OCI-LY7 (cell line): Measurements from ENCODE around the gene SEPSECS. TPM values are rescaled to one million over a fixed set of nuclear protein-coding genes. Genes with fewer than 3 reads are reported as not detected.

ENCODE experiments used
- BruUV-seq: library from RNA; stranded (reverse); fragments of 400-500 nt; replicated peaks from 2 replicates; lab custom pipeline; 2021; lab: Mats Ljungman, UMichigan
- CTCF ChIA-PET: fragments of 300-600 bp; sonication (Branson Sonifier 250); formaldehyde crosslinking; loops from one replicate; lab custom pipeline; 2022; ENCODE audit warnings: antibody characterized with exemption; ENCODE audit not compliant: unreplicated experiment; lab: Charles Lee
- POLR2A ChIA-PET: fragments of 300-600 bp; sonication (Branson Sonifier 250); formaldehyde crosslinking; loops from one replicate; lab custom pipeline; 2022; ENCODE audit warnings: antibody characterized with exemption; lab: Charles Lee
- DNase-seq: peaks from one replicate; pipeline ENCODE4 v3.0.0-alpha.2; 2015; ENCODE audit warnings: low spot score
- H2AFZ ChIP-seq: fragments of 200-600 bp; sonication (generic), shearing (Covaris generic); 2 replicates; pipeline ENCODE4 v1.6.1; 2014; ENCODE audit warnings: mild to moderate bottlenecking, antibody characterized with exemption, low read length, moderate library complexity
- H3K27ac ChIP-seq: fragments of 200-600 bp; sonication (generic); 2 replicates; pipeline ENCODE4 v1.5.1; 2014; ENCODE audit warnings: mixed run types, low read depth, mild to moderate bottlenecking, moderate library complexity, low read length, inconsistent platforms; ENCODE audit not compliant: poor library complexity, severe bottlenecking
- H3K36me3 ChIP-seq: fragments of 200-600 bp; sonication (generic); 2 replicates; pipeline ENCODE4 v1.6.1; 2014; ENCODE audit warnings: mild to moderate bottlenecking, antibody characterized with exemption, low read length, moderate library complexity, mixed read lengths; ENCODE audit not compliant: insufficient read depth
- H3K4me1 ChIP-seq: fragments of 200-600 bp; sonication (generic); 2 replicates; pipeline ENCODE4 v1.5.1; 2014; ENCODE audit warnings: mild to moderate bottlenecking, low read length; ENCODE audit not compliant: insufficient read depth, poor library complexity, severe bottlenecking
- H3K4me2 ChIP-seq: fragments of 200-600 bp; sonication (generic); 2 replicates; pipeline ENCODE4 v1.6.1; 2014; ENCODE audit warnings: mild to moderate bottlenecking, low read length
- H3K4me3 ChIP-seq: fragments of 200-600 bp; sonication (generic); 2 replicates; pipeline ENCODE4 v1.5.1; 2014; ENCODE audit warnings: mild to moderate bottlenecking, low read depth, low read length; ENCODE audit not compliant: poor library complexity, severe bottlenecking
- H3K79me2 ChIP-seq: fragments of 200-600 bp; sonication (generic); 2 replicates; pipeline ENCODE4 v1.6.1; 2016; ENCODE audit warnings: low read depth, mild to moderate bottlenecking, low read length, moderate library complexity, mixed read lengths; ENCODE audit not compliant: insufficient read depth
- H3K9me2 ChIP-seq: fragments of 200-600 bp; sonication (generic); 2 replicates; pipeline ENCODE4 v1.6.1; 2016; ENCODE audit warnings: mild to moderate bottlenecking, low read length, mixed read lengths; ENCODE audit not compliant: insufficient read depth
- H3K9me3 ChIP-seq: fragments of 200-600 bp; sonication (generic); 2 replicates; pipeline ENCODE4 v1.6.1; 2014; ENCODE audit warnings: mild to moderate bottlenecking, mixed run types, low read length, mixed read lengths
- H4K20me1 ChIP-seq: fragments of 200-600 bp; sonication (generic); 2 replicates; pipeline ENCODE4 v1.6.1; 2014; ENCODE audit warnings: mild to moderate bottlenecking, antibody characterized with exemption, low read length, moderate library complexity, mixed read lengths; ENCODE audit not compliant: insufficient read depth
- EZH2phosphoT487 ChIP-seq: fragments of 200-600 bp; sonication (generic); IDR thresholded peaks from 2 replicates; pipeline ENCODE4 v1.6.1; 2018; ENCODE audit warnings: low read depth, borderline replicate concordance, mild to moderate bottlenecking, mixed run types, antibody characterized with exemption, low read length, moderate library complexity, mixed read lengths
- intact Hi-C: fragments of 100-400 bp; cut with micrococcal nuclease; formaldehyde crosslinking; loops from one replicate; pipeline ENCODE4 v1.10.0; 2022; ENCODE audit not compliant: unreplicated experiment
- total RNA-seq, 2 experiments: library from RNA; depleted of rRNA in 1 of 2; stranded (reverse); fragments of >200 nt in 1 of 2; shearing (Covaris generic) in 1 of 2; gene quantifications; 2 replicates each; pipeline ENCODE4 v1.2.3, GENCODE V29; 2014 to 2022
- TF ChIP-seq, protein P1 (sequence below): fragments of 200-600 bp; sonication (generic); conservative IDR thresholded peaks from 2 replicates; pipeline ENCODE4 v1.5.1; 2014; ENCODE audit warnings: mild to moderate bottlenecking, antibody characterized with exemption, low read length, moderate library complexity, mixed read lengths

SEPSECS gene
- total RNA-seq, 2 experiments from 2014 or later: 5.0 to 13.0 TPM

GRCh38 chr4:25096981-25097443, 63.2 kb downstream of the SEPSECS start:
- H3K9me3 ChIP-seq: no peaks in the 10 kb centered on the region
- H3K4me1 ChIP-seq: no peaks in the 10 kb centered on the region
- H3K4me2 ChIP-seq: no peak overlapping the region
- BruUV-seq: no TSS peak
- ChIA-PET CTCF (no interaction called here), POLR2A (interaction anchor here (0.6 to 0.7 kb wide), 2 partner anchors 35 to 214 kb away, joined by 3 to 4 read pairs; no protein-coding TSS in a partner anchor)
- intact Hi-C loops: no loop called here
- H3K36me3 ChIP-seq: no peaks in the 10 kb centered on the region
- TF ChIP-seq EZH2phosphoT487: no peak
- TF ChIP-seq, protein P1, sequence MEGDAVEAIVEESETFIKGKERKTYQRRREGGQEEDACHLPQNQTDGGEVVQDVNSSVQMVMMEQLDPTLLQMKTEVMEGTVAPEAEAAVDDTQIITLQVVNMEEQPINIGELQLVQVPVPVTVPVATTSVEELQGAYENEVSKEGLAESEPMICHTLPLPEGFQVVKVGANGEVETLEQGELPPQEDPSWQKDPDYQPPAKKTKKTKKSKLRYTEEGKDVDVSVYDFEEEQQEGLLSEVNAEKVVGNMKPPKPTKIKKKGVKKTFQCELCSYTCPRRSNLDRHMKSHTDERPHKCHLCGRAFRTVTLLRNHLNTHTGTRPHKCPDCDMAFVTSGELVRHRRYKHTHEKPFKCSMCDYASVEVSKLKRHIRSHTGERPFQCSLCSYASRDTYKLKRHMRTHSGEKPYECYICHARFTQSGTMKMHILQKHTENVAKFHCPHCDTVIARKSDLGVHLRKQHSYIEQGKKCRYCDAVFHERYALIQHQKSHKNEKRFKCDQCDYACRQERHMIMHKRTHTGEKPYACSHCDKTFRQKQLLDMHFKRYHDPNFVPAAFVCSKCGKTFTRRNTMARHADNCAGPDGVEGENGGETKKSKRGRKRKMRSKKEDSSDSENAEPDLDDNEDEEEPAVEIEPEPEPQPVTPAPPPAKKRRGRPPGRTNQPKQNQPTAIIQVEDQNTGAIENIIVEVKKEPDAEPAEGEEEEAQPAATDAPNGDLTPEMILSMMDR: no peak
- no peak overlapping the region for H3K4me3 ChIP-seq
- no peaks in the 10 kb centered on the region for H3K9me2 ChIP-seq
- H2AFZ ChIP-seq: no peak overlapping the region
- no peaks in the 10 kb centered on the region for H4K20me1 ChIP-seq
- H3K27ac ChIP-seq: no peak overlapping the region
- no peak for DNase-seq
- no peaks in the 10 kb centered on the region for H3K79me2 ChIP-seq

- no peaks in the 10 kb centered on the region for H3K79me2 ChIP-seq
- no peak overlapping the region for H3K27ac ChIP-seq
- H3K4me3 ChIP-seq: no peak overlapping the region
- BruUV-seq: no TSS peak
- intact Hi-C loops: no loop called here
- no peaks in the 10 kb centered on the region for H4K20me1 ChIP-seq
- H3K4me1 ChIP-seq: no peaks in the 10 kb centered on the region
- no peaks in the 10 kb centered on the region for H3K36me3 ChIP-seq
- no peak overlapping the region for H2AFZ ChIP-seq
- H3K9me3 ChIP-seq: no peaks in the 10 kb centered on the region
- ChIA-PET POLR2A (no interaction called here), CTCF (no interaction called here)
- no peak overlapping the region for H3K4me2 ChIP-seq
- no peak for DNase-seq
- no peak for TF ChIP-seq EZH2phosphoT487
- TF ChIP-seq, protein P1: no peak
- no peaks in the 10 kb centered on the region for H3K9me2 ChIP-seq
Measured at GRCh38 chr4:25096251-25096980, 63.8 kb downstream of the SEPSECS start.

- CTCF ChIA-PET: no interaction called here
- intact Hi-C loops: no loop called here
- no peak overlapping the region for H3K27ac ChIP-seq
Measured at GRCh38 chr4:25095837-25096236, 64.4 kb downstream of the SEPSECS start.

More at GRCh38 chr4:25095837-25096236, 64.4 kb downstream of the SEPSECS start:
- Histone ChIP-seq H3K9me2 (no peaks in the 10 kb centered on the region), H3K4me2 (no peak overlapping the region), H2AFZ (no peak overlapping the region), H3K9me3 (no peaks in the 10 kb centered on the region), H3K36me3 (no peaks in the 10 kb centered on the region), H3K4me1 (no peaks in the 10 kb centered on the region), H3K4me3 (no peak overlapping the region), H4K20me1 (no peaks in the 10 kb centered on the region), H3K79me2 (no peaks in the 10 kb centered on the region)
- no TSS peak for BruUV-seq
- DNase-seq: no peak
- POLR2A ChIA-PET: no interaction called here
- TF ChIP-seq, protein P1: no peak
- TF ChIP-seq EZH2phosphoT487: no peak
